ENCODE results near the gene PLEKHM3.
A peak's percentile ranks its signal among the peaks of the same experiment; 100 is the strongest.

PLEKHM3 gene

DNA sequence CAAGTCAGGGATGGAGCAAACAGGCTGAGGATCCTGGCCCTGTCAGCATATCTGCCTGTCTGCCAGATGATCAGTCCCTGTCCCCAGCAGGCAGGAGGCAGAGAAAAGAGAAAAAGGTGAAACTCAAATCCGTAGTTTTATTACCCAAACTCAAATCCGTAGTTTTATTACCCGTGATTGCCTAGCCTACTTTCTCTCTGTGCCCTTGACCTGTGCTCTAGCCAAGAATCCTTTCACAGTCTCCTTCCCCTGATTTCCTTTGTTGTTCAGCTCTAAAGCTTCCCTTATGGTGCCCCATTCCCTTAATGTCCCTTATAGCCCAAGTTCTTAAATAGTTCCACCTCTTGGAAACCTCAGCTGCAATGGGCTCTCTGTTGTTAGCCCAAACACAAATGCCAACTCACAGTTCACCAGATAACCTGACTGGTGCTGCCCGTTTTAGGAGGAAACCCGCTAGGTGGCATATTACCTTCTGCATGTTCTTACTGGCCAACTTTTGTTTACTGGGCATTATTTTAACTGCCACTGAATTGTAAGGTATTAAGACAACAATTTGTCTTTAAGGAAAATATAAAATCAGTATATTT lies 130.0 kb downstream of the PLEKHM3 start:
- intact Hi-C loops (cut with DNase I; ENCODE audit: low total_unique reads) = no loop called here
- no peak overlapping the region for H3K27ac ChIP-seq
- no peak for DNase-seq
- TF ChIP-seq, protein P1, sequence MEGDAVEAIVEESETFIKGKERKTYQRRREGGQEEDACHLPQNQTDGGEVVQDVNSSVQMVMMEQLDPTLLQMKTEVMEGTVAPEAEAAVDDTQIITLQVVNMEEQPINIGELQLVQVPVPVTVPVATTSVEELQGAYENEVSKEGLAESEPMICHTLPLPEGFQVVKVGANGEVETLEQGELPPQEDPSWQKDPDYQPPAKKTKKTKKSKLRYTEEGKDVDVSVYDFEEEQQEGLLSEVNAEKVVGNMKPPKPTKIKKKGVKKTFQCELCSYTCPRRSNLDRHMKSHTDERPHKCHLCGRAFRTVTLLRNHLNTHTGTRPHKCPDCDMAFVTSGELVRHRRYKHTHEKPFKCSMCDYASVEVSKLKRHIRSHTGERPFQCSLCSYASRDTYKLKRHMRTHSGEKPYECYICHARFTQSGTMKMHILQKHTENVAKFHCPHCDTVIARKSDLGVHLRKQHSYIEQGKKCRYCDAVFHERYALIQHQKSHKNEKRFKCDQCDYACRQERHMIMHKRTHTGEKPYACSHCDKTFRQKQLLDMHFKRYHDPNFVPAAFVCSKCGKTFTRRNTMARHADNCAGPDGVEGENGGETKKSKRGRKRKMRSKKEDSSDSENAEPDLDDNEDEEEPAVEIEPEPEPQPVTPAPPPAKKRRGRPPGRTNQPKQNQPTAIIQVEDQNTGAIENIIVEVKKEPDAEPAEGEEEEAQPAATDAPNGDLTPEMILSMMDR (IDR thresholded peaks at IDR 0.05) = no peak
- H3K9me3 ChIP-seq = no peaks in the 10 kb centered on the region
- no peak overlapping the region for H3K4me3 ChIP-seq
- no peaks in the 10 kb centered on the region for H3K27me3 ChIP-seq
- peaks cover 0 to 27% (median 14%) of the 10 kb centered on the region in 4 donors for H3K4me1 ChIP-seq
- peaks cover 0 to 8% (median 0%) of the 10 kb centered on the region in 3 donors for H3K36me3 ChIP-seq

DNA sequence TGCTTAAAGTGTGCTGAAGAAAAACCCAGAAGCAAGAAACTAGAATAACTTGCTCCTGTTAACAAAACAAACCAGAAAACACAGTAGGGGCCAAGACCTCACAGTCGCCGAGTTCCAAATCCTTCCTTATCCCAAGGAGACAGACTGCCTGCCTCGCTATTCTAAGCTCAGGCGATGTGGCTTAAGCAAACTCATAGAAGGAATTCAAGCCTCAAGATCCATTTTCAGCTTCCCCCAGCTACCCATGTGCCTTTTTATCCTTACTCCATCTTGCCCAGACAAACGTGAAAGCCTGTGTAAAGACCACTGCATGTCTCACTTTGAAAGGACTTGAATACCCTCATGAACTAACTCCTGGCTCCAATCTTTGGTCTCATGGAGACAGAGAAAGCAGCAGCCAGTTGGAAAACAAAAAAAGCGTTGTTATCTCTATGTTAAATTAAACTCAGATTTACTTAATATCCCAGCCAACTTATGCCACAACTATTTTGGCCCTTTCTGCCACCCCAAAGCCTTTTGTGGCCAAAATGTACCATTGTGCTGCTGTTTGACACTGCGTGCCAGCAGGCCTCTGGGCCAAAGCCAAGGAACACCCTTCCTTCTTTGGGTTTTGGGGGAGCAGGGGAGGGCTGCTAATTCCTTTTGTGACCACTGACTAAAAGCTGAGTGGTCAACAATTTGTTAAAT lies 132.5 kb downstream of the PLEKHM3 start:
- Histone ChIP-seq H3K36me3 (no peaks in the 10 kb centered on the region), H3K27me3 (no peaks in the 10 kb centered on the region), H3K27ac (peak overlapping the region; percentile 50 to 57), H3K4me3 (no peak overlapping the region), H3K4me1 (peaks cover 0 to 27% (median 14%) of the 10 kb centered on the region in 4 donors), H3K9me3 (no peaks in the 10 kb centered on the region)
- intact Hi-C loops (cut with DNase I; ENCODE audit: low total_unique reads) = no loop called here
- DNase-seq = no peak
- TF ChIP-seq, protein P1 (IDR thresholded peaks at IDR 0.05) = no peak

DNA sequence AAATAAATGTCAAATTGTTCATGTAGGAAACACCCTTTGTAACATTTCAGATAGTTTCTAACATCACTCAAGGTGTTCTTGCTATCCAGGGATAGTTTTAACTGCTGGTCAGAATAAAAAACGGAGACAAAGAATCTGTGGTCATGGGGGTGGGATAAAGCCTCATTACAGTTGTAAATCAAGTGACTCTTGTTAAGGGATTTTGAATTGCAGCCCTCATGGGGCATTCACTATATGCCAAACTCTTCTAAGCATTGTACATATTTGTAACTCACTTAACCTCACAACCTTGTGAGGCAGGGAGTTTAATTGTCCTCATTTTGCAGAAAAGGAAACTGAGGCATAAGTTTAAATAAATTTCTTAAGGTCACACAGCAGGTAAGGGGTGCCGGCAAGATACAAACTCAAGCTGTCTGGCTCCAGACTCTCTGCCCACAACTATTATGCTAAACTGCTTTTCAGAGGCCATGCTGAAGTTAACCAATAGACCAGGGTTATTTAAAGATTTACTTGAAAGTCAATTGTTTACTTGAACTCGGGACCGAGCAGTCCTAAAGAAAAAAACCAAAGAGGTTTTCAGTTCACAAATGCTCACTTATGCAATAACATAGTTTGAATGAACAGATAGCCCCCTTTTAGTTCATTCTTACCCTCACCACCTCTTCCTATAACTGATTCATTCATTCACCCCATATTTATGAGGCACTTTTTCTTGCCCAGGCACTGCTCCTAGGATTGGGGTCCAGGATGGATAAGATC lies 134.1 kb downstream of the PLEKHM3 start:
- H3K9me3 ChIP-seq = no peaks in the 10 kb centered on the region
- intact Hi-C loops (cut with DNase I; ENCODE audit: low total_unique reads) = no loop called here

DNA sequence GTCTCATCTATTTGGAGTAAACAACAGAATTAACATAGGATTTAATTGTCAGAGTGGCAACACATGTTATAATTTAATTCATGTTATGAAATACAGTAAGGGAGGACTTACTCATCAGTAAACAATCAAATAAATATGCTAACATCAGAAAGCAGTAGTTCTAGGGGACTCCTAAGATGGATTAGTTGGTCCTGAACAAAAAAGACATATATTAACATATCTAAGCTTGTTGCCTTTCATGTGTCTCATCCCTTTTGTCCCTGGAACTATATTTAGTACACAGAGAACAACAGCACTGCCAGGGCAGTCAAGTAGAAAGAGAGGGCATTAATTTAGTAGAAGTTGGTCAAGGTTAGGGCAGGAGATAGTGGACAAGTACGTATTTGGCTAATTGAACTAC lies 137.8 kb downstream of the PLEKHM3 start:
- Histone ChIP-seq H3K36me3 (no peaks in the 10 kb centered on the region), H3K27ac (no peak overlapping the region), H3K9me3 (no peaks in the 10 kb centered on the region), H3K4me1 (peaks cover 0 to 12% (median 6%) of the 10 kb centered on the region in 4 donors), H3K4me3 (no peak overlapping the region), H3K27me3 (no peaks in the 10 kb centered on the region)
- TF ChIP-seq, protein P1 (IDR thresholded peaks at IDR 0.05) = no peak
- intact Hi-C loops (cut with DNase I; ENCODE audit: low total_unique reads) = no loop called here
- no peak for DNase-seq

More for the DNA sequence above, 134.1 kb downstream of the PLEKHM3 start:
- no peak for DNase-seq
- Histone ChIP-seq H3K4me3 (no peak overlapping the region), H3K27me3 (no peaks in the 10 kb centered on the region), H3K36me3 (no peaks in the 10 kb centered on the region), H3K4me1 (peaks cover 0 to 27% (median 14%) of the 10 kb centered on the region in 4 donors), H3K27ac (no peak overlapping the region)
- TF ChIP-seq, protein P1 (IDR thresholded peaks at IDR 0.05) = no peak

DNA sequence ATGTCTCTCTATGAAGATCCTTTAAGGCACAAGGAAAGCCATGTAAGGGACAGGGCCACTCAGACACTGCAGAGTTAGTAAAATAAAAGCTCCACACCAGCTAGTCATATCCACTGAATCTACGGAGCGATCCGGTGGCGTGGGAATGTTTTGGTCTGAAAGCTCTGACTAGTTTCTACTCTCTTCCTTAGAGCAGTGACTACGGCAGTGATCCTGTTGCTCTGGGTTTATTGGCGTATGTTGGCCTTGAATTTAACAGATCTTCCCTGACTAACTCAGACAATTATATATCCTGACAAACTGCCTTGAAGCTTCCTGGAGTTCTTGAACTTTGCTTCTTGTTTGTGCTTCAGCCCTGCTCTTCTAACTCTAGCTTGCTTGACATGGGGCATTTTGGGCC lies 140.3 kb downstream of the PLEKHM3 start:
- no peak for DNase-seq
- no peak overlapping the region for H3K27ac ChIP-seq
- H3K4me1 ChIP-seq = peaks cover 0 to 15% (median 2%) of the 10 kb centered on the region in 4 donors
- H3K36me3 ChIP-seq = no peaks in the 10 kb centered on the region
- TF ChIP-seq, protein P1 (IDR thresholded peaks at IDR 0.05) = no peak
- H3K27me3 ChIP-seq = no peaks in the 10 kb centered on the region
- intact Hi-C loops (cut with DNase I; ENCODE audit: low total_unique reads) = no loop called here
- H3K4me3 ChIP-seq = no peak overlapping the region
- H3K9me3 ChIP-seq = no peaks in the 10 kb centered on the region

Data from tibial artery (tissue), 4 donors.